T-helper 1 cell treated with Interleukin-12 subunit alpha and Interleukin-12 subunit beta and Interleukin-4 antibody, amounts not matched to agents 30 μg/mL and 1 μg/mL, for 36 hours (primary cell): ENCODE measurements around the gene NOL11.
A peak's percentile ranks its signal among the peaks of the same experiment; 100 is the strongest.

Experiments
- H3K27ac Mint-ChIP-seq: one replicate; pipeline ENCODE4 v1.8.0; 2021; ENCODE audit warnings: mild to moderate bottlenecking, mixed read lengths
- H3K27me3 Mint-ChIP-seq: one replicate; pipeline ENCODE4 v1.8.0; 2021; ENCODE audit warnings: low read depth, mixed read lengths
- H3K36me3 Mint-ChIP-seq: one replicate; pipeline ENCODE4 v1.8.0; 2021; ENCODE audit warnings: low read depth, mixed read lengths
- H3K4me1 Mint-ChIP-seq: one replicate; pipeline ENCODE4 v1.8.0; 2021; ENCODE audit warnings: low read depth, mixed read lengths
- H3K4me3 Mint-ChIP-seq: one replicate; pipeline ENCODE4 v1.8.0; 2021; ENCODE audit warnings: mild to moderate bottlenecking, moderate library complexity, mixed read lengths
- H3K9me3 Mint-ChIP-seq: one replicate; pipeline ENCODE4 v1.8.0; 2021; ENCODE audit warnings: mixed read lengths

NOL11 gene

DNA sequence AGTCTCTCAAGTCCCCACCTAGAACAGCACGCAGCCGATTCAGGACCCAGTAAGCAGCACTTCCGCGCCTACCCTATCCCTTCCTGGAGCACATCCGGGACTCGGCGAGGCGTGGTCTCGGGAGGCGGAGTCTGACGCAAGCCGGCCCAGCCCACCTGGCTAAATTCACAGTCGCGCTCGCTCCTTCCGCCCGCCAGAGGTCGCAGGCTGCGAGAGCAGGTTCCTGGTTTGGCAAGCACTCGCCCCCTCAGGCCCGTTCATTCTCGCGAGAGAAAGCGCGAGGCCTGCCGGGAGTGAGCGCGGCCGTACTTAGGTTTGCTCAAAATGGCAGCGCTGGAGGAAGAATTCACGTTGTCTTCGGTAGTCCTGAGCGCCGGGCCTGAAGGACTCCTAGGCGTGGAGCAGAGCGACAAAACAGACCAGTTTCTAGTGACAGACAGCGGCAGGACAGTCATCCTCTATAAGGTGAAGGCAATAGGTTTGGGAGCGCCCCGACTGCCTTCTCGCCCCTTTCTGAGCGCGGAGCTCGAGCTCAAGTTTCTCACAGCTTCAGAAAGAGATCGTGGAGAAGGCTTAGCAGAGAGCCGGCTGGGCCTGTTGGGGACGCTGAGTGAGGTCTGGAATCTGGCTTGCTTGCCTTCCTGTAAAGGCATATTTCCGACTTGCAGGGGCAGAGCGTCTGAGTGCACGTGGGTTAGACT, at the start of gene NOL11:
TSS of gene NOL11 (plus strand) at position 313 of the 701 bp plus-strand sequence. CDS start at position 325, 12 bp downstream.
- H3K4me3 Mint-ChIP-seq, result peak within 1 kb of the TSS; percentile 94
- H3K27me3 Mint-ChIP-seq, result no peaks in the 10 kb centered on the region
- no peaks in the 10 kb centered on the region for H3K9me3 Mint-ChIP-seq
- peaks cover 13% of the 10 kb centered on the region for H3K36me3 Mint-ChIP-seq
- peak within 1 kb of the TSS; percentile 95 for H3K27ac Mint-ChIP-seq
- peaks cover 12% of the 10 kb centered on the region for H3K4me1 Mint-ChIP-seq

DNA sequence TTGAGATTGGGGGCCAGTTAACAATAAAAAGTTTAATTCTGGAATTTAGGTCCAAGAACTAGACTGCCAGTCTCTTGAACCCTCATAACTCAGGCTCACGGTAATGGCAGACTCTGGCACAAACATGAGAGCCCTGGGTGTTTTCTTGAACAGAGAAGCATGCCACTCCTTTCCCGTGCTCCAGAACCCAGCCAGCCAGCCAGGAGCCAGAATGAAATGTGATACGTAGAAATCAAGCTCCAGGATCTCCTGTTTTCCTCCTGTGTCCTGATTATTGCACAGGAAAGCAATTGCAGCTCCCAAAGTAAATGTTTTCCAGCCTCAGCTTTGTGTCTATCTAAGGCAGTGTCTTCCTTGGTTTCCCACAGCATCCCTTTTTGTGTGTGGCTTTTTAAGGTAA, 46.2 kb upstream of the NOL11 start:
- H3K27me3 Mint-ChIP-seq, result no peaks in the 10 kb centered on the region
- peaks cover 8% of the 10 kb centered on the region for H3K36me3 Mint-ChIP-seq
- no peaks in the 10 kb centered on the region for H3K9me3 Mint-ChIP-seq
- no peak overlapping the region for H3K4me3 Mint-ChIP-seq
- H3K27ac Mint-ChIP-seq, result no peak overlapping the region
- no peaks in the 10 kb centered on the region for H3K4me1 Mint-ChIP-seq

DNA sequence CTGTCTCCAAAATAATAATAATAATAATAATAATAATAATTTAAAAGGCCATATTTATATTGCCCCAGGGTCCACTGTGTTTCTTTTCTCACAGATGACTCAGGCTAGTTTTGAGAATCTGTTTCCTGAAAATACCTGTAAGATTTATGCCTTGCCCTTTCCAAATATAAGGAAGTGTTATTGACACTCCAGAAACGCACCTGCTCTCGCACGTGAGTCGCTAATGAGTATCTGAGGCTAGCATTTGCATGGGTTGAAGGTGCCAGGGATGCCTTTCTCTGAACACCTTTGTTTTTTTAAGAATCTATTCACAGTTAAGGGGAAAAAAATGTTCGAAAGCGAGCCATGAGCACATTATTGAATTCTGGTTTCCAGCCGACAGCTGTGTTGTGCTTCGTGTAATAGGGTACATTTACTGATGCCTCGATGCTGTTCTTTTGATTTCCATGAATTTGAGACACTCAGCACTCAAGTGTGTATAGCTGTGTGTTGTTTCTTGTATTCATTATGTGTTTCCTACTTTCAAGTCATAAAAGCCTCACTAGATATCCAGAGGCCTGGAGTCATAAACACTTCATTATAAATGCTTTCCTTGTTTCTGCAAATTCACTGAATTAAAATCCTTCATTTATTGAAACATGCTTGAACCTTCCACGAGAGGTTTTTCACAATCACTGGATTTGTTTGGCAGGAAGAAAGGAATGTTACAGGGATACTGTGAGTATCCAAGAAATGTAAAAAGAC, 45.0 kb upstream of the NOL11 start:
- no peaks in the 10 kb centered on the region for H3K4me1 Mint-ChIP-seq
- peaks cover 13% of the 10 kb centered on the region for H3K36me3 Mint-ChIP-seq
- H3K27ac Mint-ChIP-seq, result no peak overlapping the region

DNA sequence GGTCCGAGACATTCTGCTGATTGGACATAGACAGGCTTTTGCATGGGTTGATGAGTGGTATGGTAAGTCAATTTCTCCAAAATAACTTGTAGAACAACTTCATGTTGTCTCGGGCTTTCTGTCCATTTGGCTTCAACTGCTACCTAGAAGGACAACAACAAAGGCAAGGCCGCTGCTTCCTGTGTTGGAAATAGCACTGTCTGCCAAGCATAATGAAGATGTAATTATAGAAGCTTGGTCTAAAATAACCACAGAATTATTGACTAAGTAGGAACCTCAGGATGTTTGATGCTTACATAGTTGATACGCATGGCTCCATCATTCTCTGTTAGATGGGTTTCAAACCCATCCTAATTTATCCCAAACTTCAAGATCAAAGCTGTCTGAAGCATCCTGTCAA, 42.3 kb upstream of the NOL11 start:
- H3K9me3 Mint-ChIP-seq, result no peaks in the 10 kb centered on the region
- no peaks in the 10 kb centered on the region for H3K27me3 Mint-ChIP-seq
- no peak overlapping the region for H3K27ac Mint-ChIP-seq
- H3K4me1 Mint-ChIP-seq, result no peaks in the 10 kb centered on the region
- no peak overlapping the region for H3K4me3 Mint-ChIP-seq
- peaks cover 12% of the 10 kb centered on the region for H3K36me3 Mint-ChIP-seq

More for the DNA sequence above, 45.0 kb upstream of the NOL11 start:
- Mint-ChIP-seq H3K9me3 (no peaks in the 10 kb centered on the region), H3K4me3 (no peak overlapping the region), H3K27me3 (no peaks in the 10 kb centered on the region)

DNA sequence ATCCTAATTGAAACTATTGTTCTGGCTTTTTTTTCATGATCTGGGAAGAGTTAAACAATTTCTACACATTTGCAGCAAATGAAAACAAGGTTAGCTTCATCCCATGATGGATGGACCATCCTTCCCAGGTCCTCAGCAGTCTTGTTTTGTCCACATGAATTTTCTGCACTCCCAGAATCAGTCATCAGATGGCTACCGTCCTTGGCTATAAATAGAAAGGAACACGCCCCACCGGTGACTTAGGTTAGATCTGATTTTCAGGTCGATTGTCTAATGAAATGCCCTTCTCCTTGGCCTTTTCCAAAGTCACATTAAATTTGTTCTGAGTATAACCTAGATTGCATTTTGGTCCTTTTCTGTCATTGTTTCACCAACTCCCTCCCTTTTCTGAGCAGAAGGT, 41.4 kb upstream of the NOL11 start:
- Mint-ChIP-seq H3K4me1 (no peaks in the 10 kb centered on the region), H3K27ac (no peak overlapping the region), H3K36me3 (peaks cover 12% of the 10 kb centered on the region), H3K4me3 (no peak overlapping the region), H3K27me3 (no peaks in the 10 kb centered on the region), H3K9me3 (no peaks in the 10 kb centered on the region)

DNA sequence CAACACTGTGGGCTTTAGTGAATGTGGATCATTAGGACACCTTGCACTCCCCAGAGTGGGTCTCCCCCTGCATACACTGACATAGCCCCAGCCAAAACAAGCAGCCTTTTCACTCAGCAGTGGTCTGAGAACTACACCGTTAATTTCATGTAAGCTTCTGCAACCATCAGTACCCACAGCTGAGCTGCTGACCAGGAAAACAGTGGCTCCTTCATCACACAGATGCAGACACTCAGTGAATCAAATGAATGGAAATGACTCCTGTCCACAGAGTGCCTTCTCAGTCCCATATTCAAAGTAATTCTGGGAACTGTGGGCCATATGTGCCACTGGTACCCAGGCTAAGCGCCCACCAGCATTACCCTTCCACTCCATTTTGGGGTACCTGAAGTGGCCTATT, 39.3 kb upstream of the NOL11 start:
- Mint-ChIP-seq H3K9me3 (no peaks in the 10 kb centered on the region), H3K4me1 (no peaks in the 10 kb centered on the region), H3K4me3 (no peak overlapping the region), H3K36me3 (peaks cover 11% of the 10 kb centered on the region), H3K27me3 (no peaks in the 10 kb centered on the region), H3K27ac (no peak overlapping the region)

DNA sequence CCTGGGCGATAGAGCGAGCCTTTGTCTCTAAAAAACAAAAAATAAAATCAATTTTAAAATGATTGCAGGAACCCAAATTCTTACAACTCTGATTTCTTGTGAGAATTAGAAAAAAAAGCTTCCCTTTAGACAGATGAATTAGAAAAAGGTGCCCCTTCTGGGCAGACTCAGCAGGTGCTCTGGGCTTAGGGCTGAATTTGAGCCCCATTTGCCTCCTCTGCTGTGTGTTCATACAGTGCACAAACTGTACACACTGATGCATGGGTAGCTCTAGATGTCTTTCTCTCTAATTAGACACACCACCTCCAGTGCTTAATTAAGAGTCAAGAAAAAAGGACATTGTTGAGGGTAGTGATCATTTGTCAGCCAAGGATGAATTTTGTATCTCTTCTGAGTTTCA, 38.5 kb upstream of the NOL11 start:
- H3K27me3 Mint-ChIP-seq, result no peaks in the 10 kb centered on the region
- H3K36me3 Mint-ChIP-seq, result peaks cover 11% of the 10 kb centered on the region
- no peak overlapping the region for H3K27ac Mint-ChIP-seq
- H3K9me3 Mint-ChIP-seq, result no peaks in the 10 kb centered on the region
- no peak overlapping the region for H3K4me3 Mint-ChIP-seq
- H3K4me1 Mint-ChIP-seq, result no peaks in the 10 kb centered on the region

DNA sequence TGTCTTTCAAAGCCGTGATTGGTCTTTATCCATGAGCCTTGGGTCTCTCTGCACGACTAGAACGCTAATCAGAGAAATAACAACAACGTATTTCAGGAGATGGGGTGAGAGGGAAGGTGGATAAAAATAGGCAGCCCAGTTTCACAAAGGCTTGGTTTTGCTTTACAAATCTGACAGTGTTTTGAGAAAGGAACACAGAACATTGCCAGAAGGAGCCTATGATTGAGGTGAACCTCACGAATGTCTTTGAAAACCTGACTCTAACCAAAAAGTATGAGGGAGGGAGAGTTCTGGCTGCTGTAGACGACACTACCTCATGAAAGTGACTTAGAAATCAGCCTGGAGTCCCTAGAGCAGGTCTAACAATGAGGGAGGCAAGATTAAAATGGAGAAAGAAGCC, 38.0 kb upstream of the NOL11 start:
- Mint-ChIP-seq H3K36me3 (peaks cover 11% of the 10 kb centered on the region), H3K4me3 (no peak overlapping the region), H3K9me3 (no peaks in the 10 kb centered on the region), H3K4me1 (no peaks in the 10 kb centered on the region), H3K27me3 (no peaks in the 10 kb centered on the region), H3K27ac (no peak overlapping the region)

DNA sequence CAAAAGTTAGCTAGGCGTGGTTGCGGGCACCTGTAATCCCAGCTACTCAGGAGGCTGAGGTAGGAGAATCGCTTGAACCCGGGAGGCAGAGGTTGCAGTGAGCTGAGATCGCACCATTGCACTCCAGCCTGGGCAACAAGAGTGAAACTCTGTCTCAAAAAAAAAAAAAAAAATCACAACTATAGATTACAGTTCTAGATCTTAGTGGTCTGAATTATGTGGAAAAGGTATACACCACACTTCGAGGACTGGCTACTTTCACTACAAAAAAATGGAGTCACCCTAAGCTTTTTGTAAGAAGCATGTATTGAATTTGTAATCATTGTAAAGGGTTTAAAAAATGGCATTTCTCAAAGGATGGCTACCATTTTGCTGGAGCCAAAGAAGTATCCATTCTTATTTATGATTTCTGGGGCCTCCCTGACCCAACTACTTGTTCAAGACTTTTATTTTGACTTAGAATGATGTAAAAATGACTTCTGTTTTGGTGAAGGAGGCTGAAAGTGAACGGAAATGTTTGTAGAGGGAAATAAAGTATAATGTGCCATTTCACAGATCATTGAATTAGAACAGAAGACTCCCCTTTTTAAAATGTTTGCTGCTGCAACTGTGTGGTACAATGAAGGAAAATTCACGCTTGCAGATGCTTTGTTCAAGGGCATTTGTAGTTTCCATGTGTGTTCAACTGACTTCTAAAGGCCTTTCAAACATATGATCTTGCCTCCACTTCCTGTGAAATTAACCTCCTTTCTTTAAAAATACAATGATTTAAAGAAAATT, 37.1 kb upstream of the NOL11 start:
- Mint-ChIP-seq H3K27ac (no peak overlapping the region), H3K36me3 (peaks cover 11% of the 10 kb centered on the region), H3K4me1 (no peaks in the 10 kb centered on the region), H3K9me3 (no peaks in the 10 kb centered on the region), H3K4me3 (no peak overlapping the region), H3K27me3 (no peaks in the 10 kb centered on the region)

DNA sequence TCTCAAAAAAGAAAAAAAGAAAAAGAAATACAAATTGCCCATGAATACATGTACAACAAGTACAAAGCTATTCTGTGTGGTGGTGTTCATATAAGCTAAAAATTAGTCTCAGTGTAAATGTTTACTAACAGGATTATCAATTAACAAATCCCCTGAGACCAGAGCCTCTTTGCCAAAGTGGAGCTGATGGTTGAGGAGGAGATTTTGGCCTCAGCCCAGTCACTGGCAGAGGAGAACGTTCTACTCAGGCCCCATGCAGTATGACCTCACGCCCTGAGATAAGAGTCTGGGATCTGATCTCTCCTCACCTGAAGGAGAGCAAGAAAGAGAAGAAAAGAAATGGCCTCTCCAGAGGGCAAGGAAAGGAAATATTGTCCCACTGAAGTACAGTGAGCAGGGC, 35.5 kb upstream of the NOL11 start:
- H3K4me3 Mint-ChIP-seq, result no peak overlapping the region
- no peaks in the 10 kb centered on the region for H3K9me3 Mint-ChIP-seq
- peaks cover 8% of the 10 kb centered on the region for H3K36me3 Mint-ChIP-seq
- no peaks in the 10 kb centered on the region for H3K4me1 Mint-ChIP-seq
- H3K27me3 Mint-ChIP-seq, result no peaks in the 10 kb centered on the region
- no peak overlapping the region for H3K27ac Mint-ChIP-seq

DNA sequence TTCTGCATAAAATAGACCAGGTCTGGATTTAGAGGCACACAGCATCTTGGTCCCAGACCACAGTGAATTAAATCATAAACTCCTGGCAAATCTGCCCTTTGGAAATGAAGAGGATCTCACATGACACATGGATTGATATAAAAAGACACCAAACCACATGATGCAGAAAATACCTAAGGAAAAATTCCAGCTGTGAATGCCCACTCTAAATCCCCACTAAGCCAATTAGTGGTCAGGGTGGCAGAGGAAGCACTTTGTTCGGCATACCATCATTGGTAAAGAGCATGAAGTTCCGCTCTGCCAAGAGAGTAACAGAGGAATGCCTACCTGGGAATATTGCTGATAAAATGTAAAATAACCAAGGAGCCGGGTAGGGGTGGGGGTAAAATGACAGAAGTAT, 32.4 kb upstream of the NOL11 start:
- H3K27me3 Mint-ChIP-seq, result no peaks in the 10 kb centered on the region
- H3K9me3 Mint-ChIP-seq, result no peaks in the 10 kb centered on the region
- H3K4me1 Mint-ChIP-seq, result peaks cover 3% of the 10 kb centered on the region
- H3K4me3 Mint-ChIP-seq, result no peak overlapping the region
- no peak overlapping the region for H3K27ac Mint-ChIP-seq
- peaks cover 2% of the 10 kb centered on the region for H3K36me3 Mint-ChIP-seq

DNA sequence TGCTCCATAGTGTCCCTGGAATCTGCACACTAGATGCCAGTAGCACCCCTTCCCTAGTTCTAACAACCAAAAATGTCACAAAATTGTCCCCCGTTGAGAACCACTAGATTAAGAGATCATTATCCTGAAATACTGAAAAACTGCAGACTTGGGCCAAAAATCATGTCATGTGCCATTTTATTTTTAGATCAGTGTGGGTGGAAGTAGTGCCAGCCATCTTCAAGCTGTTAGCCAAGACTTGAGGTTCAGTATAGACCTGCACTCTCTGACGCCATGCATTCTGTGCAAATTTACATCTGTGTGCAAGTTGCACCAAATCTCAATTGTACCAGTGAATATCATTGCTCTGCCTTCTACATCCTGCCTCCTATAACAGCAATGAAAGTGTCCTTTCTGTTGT, 31.5 kb upstream of the NOL11 start:
- Mint-ChIP-seq H3K9me3 (no peaks in the 10 kb centered on the region), H3K4me1 (peaks cover 3% of the 10 kb centered on the region), H3K36me3 (peaks cover 2% of the 10 kb centered on the region), H3K4me3 (no peak overlapping the region), H3K27ac (no peak overlapping the region), H3K27me3 (no peaks in the 10 kb centered on the region)

DNA sequence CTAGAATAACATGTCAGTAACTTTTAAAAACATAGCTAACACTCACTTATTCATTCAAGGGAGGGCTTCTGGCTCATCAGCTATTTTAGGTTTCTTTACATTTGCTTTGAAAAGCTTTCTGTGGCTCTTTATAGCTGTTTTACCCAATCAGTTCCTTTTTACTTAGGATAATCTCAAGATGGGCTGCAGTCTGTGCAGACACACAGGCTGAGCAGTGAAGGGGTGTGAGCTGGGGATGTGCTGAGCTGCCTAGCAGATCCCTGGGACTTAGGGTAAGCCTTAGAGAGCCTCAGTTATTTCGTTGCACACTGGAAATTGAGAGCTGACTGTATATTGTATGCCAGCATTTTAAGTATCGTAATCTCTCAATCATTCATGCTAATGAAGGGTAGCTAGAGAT, 30.2 kb upstream of the NOL11 start:
- peaks cover 2% of the 10 kb centered on the region for H3K36me3 Mint-ChIP-seq
- no peaks in the 10 kb centered on the region for H3K9me3 Mint-ChIP-seq

DNA sequence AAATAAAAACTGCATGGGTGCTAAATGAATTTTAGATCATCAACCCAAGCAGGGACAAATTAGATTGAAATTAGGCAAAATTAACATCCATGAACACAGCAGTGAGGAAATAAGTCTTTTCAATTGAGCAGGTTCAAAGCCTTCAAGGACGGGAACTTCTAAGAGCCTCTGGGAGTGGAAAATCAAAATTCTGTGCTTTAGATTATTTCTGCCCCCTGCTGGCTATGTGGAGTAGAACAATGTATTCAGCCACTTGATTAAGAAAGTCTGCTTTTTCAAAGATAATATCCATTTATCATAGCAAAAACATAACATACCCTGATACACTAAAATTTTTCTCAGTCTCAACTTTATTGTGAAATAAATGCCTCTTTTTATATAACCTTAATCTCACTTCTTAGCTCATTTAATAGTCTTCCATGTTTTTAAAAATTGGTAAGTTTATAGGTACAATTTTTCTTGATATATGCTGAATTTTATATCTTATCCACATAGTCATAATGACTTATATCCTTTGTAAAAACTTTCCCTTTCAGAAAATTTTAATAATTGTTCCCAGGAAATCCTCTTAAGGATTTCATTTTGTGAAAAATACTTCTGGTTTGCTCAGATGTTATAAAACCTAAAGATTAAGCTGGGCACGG, 28.1 kb upstream of the NOL11 start:
- Mint-ChIP-seq H3K4me1 (peaks cover 3% of the 10 kb centered on the region), H3K4me3 (no peak overlapping the region), H3K36me3 (peaks cover 5% of the 10 kb centered on the region), H3K27me3 (no peaks in the 10 kb centered on the region), H3K27ac (no peak overlapping the region), H3K9me3 (no peaks in the 10 kb centered on the region)

More for the DNA sequence above, 30.2 kb upstream of the NOL11 start:
- peaks cover 3% of the 10 kb centered on the region for H3K4me1 Mint-ChIP-seq
- H3K27ac Mint-ChIP-seq, result no peak overlapping the region
- H3K27me3 Mint-ChIP-seq, result no peaks in the 10 kb centered on the region
- no peak overlapping the region for H3K4me3 Mint-ChIP-seq
